NCI-H524 (cell line): Measurements from ENCODE around the gene TTN.
A peak's percentile ranks its signal among the peaks of the same experiment; 100 is the strongest.

ENCODE experiments used
- DNase-seq, 2 experiments: peaks; one replicate each; lab custom pipeline; 2025; lab: John Stamatoyannopoulos, UW

Gene TTN

GRCh38 chr2:178807227-178808008 is at the start of gene TTN:
Gene TTN, minus strand, starts transcription at chr2:178807423. Its CDS starts 2,781 bp downstream, at chr2:178804642.
- peak in 1 of 2 experiments; percentile 22 for DNase-seq

- no peak for DNase-seq
Measured at GRCh38 chr2:178855151-178855550, 47.9 kb upstream of the TTN start.

GRCh38 chr2:178848335-178848734 is 41.1 kb upstream of the TTN start:
- DNase-seq, result no peak

GRCh38 chr2:178846458-178846802 is 39.2 kb upstream of the TTN start:
- no peak for DNase-seq

- DNase-seq, result no peak
Measured at GRCh38 chr2:178845566-178846457, 38.6 kb upstream of the TTN start.

GRCh38 chr2:178844701-178845100 is 37.5 kb upstream of the TTN start:
- no peak for DNase-seq

GRCh38 chr2:178844269-178844668 is 37.0 kb upstream of the TTN start:
- DNase-seq, result no peak

GRCh38 chr2:178843697-178844096 is 36.5 kb upstream of the TTN start:
- DNase-seq, result no peak

GRCh38 chr2:178836807-178837206 is 29.6 kb upstream of the TTN start:
- DNase-seq, result no peak

GRCh38 chr2:178834086-178834485 is 26.9 kb upstream of the TTN start:
- no peak for DNase-seq

GRCh38 chr2:178833382-178833781 is 26.2 kb upstream of the TTN start:
- no peak for DNase-seq

GRCh38 chr2:178830451-178830850 is 23.2 kb upstream of the TTN start:
- no peak for DNase-seq

GRCh38 chr2:178829981-178830380 is 22.8 kb upstream of the TTN start:
- DNase-seq, result no peak

- no peak for DNase-seq
Measured at GRCh38 chr2:178829299-178829960, 22.2 kb upstream of the TTN start.

GRCh38 chr2:178828486-178828881 is 21.3 kb upstream of the TTN start:
- no peak for DNase-seq

GRCh38 chr2:178827739-178828485 is 20.7 kb upstream of the TTN start:
- DNase-seq, result no peak

GRCh38 chr2:178827111-178827510 is 19.9 kb upstream of the TTN start:
- no peak for DNase-seq

GRCh38 chr2:178825183-178825582 is 18.0 kb upstream of the TTN start:
- DNase-seq, result no peak

GRCh38 chr2:178824181-178824580 is 17.0 kb upstream of the TTN start:
- DNase-seq, result no peak

GRCh38 chr2:178819992-178820391 is 12.8 kb upstream of the TTN start:
- no peak for DNase-seq

- DNase-seq, result no peak
Measured at GRCh38 chr2:178819147-178819875, 12.1 kb upstream of the TTN start.
